ENCODE data around the gene FZD10.

DNA sequence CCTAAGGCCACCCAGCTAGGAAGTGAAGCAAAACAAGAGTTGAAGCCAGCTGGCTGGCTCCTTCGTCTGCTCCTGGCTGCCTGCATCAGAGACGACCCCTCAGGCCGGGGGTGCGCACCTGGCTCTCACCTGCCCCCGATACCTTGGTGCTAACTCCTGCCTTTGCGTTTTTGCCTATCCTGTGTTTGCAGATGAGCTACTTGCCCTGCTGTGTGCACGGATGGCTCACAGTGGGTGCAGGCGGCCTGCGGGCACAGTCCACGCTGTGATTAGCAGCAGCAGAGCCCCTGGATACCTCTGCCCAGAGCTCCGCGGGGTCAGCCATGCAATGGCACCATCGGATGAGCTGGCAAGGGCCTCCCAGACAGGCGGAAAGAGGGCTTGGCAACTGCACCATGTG, 31.2 kb upstream of the FZD10 start:
- no peak for TF ChIP-seq FOXM1 (IDR thresholded peaks at IDR 0.05; ENCODE audit: borderline replicate concordance, low read depth)
- TF ChIP-seq CEBPB (IDR thresholded peaks at IDR 0.05): no peak
- TF ChIP-seq, protein P1, sequence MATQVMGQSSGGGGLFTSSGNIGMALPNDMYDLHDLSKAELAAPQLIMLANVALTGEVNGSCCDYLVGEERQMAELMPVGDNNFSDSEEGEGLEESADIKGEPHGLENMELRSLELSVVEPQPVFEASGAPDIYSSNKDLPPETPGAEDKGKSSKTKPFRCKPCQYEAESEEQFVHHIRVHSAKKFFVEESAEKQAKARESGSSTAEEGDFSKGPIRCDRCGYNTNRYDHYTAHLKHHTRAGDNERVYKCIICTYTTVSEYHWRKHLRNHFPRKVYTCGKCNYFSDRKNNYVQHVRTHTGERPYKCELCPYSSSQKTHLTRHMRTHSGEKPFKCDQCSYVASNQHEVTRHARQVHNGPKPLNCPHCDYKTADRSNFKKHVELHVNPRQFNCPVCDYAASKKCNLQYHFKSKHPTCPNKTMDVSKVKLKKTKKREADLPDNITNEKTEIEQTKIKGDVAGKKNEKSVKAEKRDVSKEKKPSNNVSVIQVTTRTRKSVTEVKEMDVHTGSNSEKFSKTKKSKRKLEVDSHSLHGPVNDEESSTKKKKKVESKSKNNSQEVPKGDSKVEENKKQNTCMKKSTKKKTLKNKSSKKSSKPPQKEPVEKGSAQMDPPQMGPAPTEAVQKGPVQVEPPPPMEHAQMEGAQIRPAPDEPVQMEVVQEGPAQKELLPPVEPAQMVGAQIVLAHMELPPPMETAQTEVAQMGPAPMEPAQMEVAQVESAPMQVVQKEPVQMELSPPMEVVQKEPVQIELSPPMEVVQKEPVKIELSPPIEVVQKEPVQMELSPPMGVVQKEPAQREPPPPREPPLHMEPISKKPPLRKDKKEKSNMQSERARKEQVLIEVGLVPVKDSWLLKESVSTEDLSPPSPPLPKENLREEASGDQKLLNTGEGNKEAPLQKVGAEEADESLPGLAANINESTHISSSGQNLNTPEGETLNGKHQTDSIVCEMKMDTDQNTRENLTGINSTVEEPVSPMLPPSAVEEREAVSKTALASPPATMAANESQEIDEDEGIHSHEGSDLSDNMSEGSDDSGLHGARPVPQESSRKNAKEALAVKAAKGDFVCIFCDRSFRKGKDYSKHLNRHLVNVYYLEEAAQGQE (IDR thresholded peaks at IDR 0.05; ENCODE audit: low read depth): no peak
- no peak for TF ChIP-seq RAD21 (IDR thresholded peaks at IDR 0.05; ENCODE audit: low read depth)
- TF ChIP-seq EP300 (IDR thresholded peaks at IDR 0.05; ENCODE audit: borderline replicate concordance): no peak
- TF ChIP-seq, protein P2, sequence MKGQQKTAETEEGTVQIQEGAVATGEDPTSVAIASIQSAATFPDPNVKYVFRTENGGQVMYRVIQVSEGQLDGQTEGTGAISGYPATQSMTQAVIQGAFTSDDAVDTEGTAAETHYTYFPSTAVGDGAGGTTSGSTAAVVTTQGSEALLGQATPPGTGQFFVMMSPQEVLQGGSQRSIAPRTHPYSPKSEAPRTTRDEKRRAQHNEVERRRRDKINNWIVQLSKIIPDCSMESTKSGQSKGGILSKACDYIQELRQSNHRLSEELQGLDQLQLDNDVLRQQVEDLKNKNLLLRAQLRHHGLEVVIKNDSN (IDR thresholded peaks at IDR 0.05): no peak
- TF ChIP-seq TCF12 (IDR thresholded peaks at IDR 0.05; ENCODE audit: low read depth): no peak
- TF ChIP-seq YY1 (IDR thresholded peaks at IDR 0.05; ENCODE audit: low read depth): no peak
- no peak for TF ChIP-seq CREB1 (IDR thresholded peaks at IDR 0.05; ENCODE audit: low read depth)
- TF ChIP-seq, protein P3, sequence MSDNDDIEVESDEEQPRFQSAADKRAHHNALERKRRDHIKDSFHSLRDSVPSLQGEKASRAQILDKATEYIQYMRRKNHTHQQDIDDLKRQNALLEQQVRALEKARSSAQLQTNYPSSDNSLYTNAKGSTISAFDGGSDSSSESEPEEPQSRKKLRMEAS (IDR thresholded peaks at IDR 0.05): no peak
- TF ChIP-seq TAF1 (IDR thresholded peaks at IDR 0.05; ENCODE audit: low read depth): no peak
- no peak for TF ChIP-seq EGR1 (IDR thresholded peaks at IDR 0.05)
